ENCODE data around the gene NECTIN4. TPM values are rescaled to one million over a fixed set of nuclear protein-coding genes. Genes with fewer than 3 reads are reported as not detected.

The NECTIN4 gene
- total RNA-seq = not detected

DNA sequence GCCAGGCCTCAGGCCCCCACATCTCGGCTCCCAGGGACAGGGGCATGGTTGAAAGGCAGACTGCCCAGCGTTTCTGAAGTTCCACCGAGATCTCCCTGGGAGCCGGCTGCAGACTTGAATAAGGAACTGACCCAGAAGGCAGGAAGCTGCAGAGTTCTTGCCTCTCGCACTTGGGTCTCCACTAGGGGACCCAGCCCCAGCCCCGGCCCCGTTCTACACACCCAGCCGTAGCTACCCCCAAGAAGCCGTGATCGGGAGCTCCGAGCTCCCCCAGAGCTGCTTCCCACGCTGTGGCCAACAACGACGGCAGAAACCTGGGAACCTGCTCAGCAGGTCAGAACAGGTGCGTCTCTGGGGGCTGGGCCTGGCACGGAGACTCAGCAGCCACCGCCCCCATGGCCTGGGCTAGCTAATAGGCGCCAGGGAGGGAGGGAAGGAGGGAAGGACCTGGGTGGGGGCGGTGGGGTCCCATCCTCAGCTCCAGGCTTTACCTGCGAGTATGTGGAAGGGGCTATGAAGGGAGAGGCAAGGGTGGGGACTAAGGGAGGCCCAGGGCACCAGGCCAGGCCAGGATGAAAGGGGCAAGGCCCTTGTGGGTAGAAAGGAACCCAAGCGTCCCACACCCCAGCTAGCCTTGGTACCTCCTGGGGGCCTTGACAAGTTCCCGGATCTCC is at the start of gene NECTIN4:
Gene NECTIN4, minus strand, starts transcription at position 308 of the 674 bp plus-strand sequence. Its CDS starts 262 bp downstream, at position 46.

DNA sequence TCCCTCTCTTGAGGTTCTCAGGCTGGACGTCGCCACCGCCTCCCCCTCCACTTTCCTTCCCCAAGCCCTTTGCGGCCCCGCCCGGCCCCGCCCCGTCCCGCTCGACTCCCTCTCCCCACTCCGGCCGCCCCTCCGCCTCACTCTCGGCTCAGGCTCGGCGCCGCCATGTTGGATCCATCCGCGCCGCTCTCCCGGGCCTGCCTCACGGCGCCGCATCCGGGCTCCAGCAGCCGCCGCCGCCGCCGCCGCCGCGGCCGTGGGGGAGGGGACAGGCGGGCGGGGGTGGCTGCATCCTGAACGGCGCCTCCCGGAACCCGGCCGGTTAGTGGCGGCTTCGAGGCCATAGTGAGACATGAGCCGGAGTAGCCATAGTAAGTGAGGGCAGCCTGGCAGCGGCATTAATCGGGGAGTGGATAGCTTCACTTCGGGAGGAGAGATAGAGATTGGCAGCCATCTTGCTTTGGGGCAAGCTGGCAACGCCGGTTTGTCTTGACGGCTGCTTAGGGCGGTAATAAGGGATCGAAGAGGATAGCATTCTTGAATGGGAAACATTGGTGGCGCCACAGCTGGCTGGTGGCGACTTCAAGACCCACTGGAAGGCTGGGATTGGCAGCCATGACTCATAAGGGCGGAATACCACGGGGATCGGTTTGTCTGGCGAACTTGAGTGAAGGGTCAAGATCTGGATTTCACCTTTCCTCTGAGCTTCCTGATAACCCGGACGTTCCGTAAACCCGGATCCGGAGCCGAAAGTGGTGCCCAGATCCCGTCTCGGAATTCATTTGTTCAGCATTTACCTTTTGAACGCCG is 43.3 kb upstream of the NECTIN4 start, which contains the start of gene DEDD:
Gene DEDD, minus strand, starts transcription at position 258 of the 810 bp plus-strand sequence. CDS start 8,205 bp downstream, outside the sequence.

DNA sequence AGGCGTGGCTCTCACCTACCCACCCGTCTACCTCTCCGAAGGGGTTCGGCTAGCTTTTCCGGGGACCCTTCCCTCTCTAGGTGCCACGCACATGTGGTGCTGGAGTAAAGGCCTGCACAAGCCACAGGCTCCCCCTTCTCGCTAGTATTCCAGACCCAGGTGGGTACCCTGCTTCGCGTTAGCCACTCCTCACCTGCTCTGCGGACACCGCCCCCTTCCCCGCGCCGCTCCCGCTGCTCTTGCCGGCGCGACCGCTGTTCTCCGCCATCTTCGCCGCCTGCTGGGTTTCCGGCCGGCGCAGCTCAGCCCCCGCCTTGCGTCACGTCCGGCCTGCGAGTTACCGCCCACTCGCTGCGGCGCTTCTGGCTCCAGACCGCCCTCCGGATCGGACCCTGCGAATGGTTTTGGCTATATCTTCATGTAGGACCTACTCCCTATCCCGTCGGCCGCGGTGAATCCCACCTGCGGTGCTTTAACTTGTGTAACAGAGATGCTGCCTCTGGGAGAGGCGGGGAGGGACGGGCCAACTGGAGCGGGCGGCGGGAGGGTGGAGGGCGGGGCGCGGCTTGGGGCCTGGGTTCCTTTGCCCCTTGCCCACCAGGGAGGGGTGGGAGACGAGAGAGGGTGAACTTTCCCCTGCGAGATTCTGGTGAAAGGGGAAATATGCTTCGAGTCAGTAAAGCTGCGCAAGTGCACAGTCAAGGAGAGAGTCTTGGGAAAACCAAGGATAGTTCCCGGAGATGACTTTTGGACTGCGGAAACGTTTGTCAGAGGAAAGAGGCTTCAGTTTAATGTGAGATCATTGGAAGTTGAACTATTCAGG is 28.6 kb upstream of the NECTIN4 start, which contains the start of the genes NIT1 and PFDN2:
Gene NIT1, plus strand, starts transcription at position 347 of the 823 bp plus-strand sequence. Its CDS starts 72 bp downstream, at position 419.
Gene PFDN2, minus strand, starts transcription at position 279 of the 823 bp plus-strand sequence. Its CDS starts 11 bp downstream, at position 268.

DNA sequence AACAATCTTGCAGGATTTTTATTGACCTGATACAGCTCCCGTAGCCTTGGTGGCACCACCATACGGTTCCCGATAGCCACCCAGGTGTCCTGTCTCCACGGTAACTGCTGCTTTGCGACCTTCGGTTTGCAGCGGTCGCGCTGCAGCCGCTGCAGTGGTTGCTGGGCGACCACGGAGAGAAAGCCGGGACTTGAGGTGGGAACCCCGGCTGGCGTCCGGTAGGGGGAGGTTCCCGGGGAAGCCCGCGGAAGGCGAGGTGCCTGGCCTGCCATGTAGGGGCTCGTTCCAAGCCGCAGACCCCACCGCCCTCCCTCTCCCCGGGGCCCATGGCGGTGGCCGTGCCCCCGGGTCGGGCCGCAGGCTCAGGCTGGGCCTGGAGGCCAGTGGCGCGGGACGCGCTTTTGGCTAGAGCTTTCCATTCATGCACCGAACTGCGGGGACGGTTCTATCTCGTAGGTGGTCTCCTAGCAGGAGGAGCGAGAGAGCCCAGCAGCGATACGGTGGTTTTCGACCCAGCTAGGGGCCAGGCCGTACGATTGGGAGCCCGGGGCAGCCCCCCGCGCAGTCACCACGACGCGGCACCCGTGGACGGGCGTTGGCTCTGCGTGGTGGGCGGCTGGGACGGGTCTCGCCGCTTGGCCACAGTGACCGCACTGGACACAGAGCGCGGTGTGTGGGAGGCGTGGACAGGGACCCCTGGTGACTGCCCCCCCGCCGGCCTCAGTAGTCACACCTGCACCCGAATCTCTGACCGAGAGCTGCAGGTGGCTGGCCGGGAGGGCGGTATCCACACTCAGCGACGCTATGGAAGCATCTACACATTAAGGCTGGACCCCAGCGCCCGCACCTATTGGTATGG is 9.1 kb upstream of the NECTIN4 start, which contains the start of gene KLHDC9:
Gene KLHDC9, plus strand, starts transcription at position 152 of the 859 bp plus-strand sequence. Its CDS starts 175 bp downstream, at position 327.

DNA sequence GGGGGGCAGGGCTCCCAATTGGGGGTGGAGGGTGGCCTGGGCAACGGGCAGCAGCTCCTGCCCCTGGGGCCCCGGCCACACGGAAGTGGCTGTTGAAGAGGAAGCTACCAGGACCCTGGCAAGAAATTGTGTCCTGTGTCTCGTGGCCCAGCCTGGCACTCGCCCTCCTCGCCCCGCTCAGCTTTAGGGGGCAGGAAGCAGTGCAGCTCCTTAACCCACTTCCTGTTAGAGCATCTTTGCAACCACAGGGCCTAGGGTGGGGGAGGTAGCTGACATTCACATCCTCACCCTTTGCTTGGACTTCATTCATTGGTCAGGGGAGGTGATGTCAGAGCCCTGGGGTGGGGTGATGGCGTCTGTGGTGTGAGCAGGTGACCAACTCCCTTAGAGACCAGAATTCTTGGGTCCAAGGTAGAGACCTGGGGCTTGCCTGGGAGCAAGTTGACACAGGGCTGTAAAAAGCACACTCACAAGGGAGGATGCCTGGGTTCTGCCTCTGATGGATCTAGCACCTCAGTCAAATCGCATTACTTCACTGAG is 19.6 kb downstream of the NECTIN4 start, which contains the start of gene ARHGAP30:
Gene ARHGAP30, minus strand, starts transcription at position 161 of the 540 bp plus-strand sequence. CDS start 267 bp downstream, outside the sequence.

DNA sequence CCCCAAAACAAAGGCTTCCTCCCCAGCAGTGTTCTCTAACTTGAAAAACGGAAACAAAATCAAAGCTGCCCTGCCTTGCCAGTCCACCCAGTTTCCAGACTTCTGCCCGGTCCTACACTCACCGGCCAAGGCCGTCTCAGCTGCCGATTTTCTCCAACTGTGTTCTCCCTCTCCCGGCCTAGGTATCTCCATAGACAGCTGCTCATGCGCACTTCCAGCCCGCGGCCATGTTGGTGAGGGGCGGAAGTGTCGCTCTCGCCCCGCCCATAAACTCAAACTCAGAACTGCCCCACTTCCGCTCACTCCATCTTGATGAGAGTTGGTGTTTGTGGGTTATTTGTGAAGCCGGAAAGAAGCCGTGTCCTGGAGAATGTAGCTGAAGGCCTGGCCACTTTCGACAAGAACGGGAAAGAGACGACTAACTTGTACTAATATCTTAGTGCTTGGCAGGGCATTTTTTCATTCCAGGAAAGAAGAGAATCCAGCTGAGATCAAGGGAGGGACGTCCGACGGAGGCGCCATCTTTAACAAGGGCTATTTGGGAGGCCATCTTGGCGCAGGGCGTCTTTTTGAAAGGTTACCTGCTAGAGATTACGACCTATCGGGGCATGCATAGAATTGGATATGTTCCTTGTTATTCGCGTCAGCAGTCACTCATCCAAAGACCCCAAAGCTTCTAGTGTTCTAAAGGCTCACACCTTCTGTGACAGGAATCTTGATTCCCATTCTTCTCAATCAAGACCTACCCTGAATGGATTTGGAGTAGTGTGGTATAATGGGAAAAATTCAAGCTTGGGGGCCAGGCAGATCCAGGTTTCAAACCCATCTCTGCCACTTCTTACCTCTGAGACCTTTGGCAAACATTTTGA is 43.4 kb downstream of the NECTIN4 start, which contains the start of gene USF1:
Gene USF1, minus strand, starts transcription at position 242 of the 869 bp plus-strand sequence. CDS start 2,702 bp downstream, outside the sequence.

DNA sequence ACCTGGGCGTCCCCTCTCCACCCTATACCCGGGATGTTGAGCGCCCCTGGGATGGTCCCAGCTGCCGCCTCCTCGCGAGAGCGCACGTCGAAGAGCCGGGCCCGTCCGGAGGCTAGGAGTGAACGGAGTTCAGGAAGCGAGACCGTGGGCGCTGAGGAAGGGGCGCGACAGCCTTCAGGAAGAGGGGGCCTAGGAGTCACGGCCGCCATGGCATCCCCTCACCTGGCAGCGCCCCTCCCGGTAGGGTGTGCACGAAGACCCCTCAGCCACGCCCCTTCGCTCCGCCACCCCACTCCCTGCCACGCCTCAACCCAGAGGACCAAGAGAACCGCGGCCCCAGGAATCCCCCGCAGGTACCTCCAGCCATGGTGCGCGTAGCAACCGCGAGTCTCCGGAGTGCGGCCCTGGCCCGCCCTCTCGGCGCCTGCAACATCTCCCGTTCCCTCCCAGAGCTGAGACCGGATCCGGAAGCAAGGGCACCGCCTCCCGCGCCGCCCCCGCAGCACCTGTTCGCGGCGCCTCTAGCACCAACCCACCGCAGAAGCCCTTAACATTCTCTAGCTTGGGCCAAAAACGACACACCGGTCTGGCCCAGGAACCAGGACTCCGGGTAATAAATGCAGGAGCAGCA is 50.7 kb downstream of the NECTIN4 start, which contains the start of gene TSTD1:
Gene TSTD1, minus strand, starts transcription at position 442 of the 631 bp plus-strand sequence. Its CDS starts 75 bp downstream, at position 367.

Small RNA genes within 50 kb of the gene (small RNA-seq; reads per million reads assigned to genes)
- gene AL591806.2 = not detected

Other genes starting within 250 kb of the NECTIN4 start
- gene CD244, start 226.7 kb downstream of the NECTIN4 start, total RNA-seq = not detected
- gene ITLN1, start 204.4 kb downstream of the NECTIN4 start, total RNA-seq = not detected
- gene ITLN2, start 134.7 kb downstream of the NECTIN4 start, total RNA-seq = not detected
- 11.5 TPM for gene F11R, start 68.4 kb downstream of the NECTIN4 start, total RNA-seq
- 52.1 TPM for gene TSTD1, start 50.6 kb downstream of the NECTIN4 start, total RNA-seq
- gene USF1, start 43.6 kb downstream of the NECTIN4 start, total RNA-seq = 93.4 TPM
- gene ARHGAP30, start 19.7 kb downstream of the NECTIN4 start, total RNA-seq = 1.6 TPM
- 15.5 TPM for gene KLHDC9, start 8.8 kb upstream of the NECTIN4 start, total RNA-seq
- gene PFDN2, start 28.5 kb upstream of the NECTIN4 start, total RNA-seq = 64.4 TPM
- 19.1 TPM for gene NIT1, start 28.5 kb upstream of the NECTIN4 start, total RNA-seq
- 24.7 TPM for gene DEDD, start 43.1 kb upstream of the NECTIN4 start, total RNA-seq
- 137 TPM for gene UFC1, start 64.4 kb upstream of the NECTIN4 start, total RNA-seq
- gene USP21, start 69.9 kb upstream of the NECTIN4 start, total RNA-seq = 14.5 TPM
- gene PPOX, start 76.9 kb upstream of the NECTIN4 start, total RNA-seq = 31.4 TPM
- gene B4GALT3, start 87.9 kb upstream of the NECTIN4 start, total RNA-seq = 19.8 TPM
- 1.2 TPM for gene ADAMTS4, start 109.5 kb upstream of the NECTIN4 start, total RNA-seq
- gene NDUFS2, start 112.8 kb upstream of the NECTIN4 start, total RNA-seq = 143 TPM
- gene FCER1G, start 125.7 kb upstream of the NECTIN4 start, total RNA-seq = 5.3 TPM
- not detected for gene APOA2, start 134.1 kb upstream of the NECTIN4 start, total RNA-seq
- gene TOMM40L, start 136.5 kb upstream of the NECTIN4 start, total RNA-seq = 23.5 TPM
- not detected for gene NR1I3, start 148.6 kb upstream of the NECTIN4 start, total RNA-seq
- 27.9 TPM for gene PCP4L1, start 169.2 kb upstream of the NECTIN4 start, total RNA-seq
- gene MPZ, start 220.4 kb upstream of the NECTIN4 start, total RNA-seq = 1.2 TPM
- gene SDHC, start 224.8 kb upstream of the NECTIN4 start, total RNA-seq = 21.0 TPM